ENCODE data around the gene PAF1. TPM values are rescaled to one million over a fixed set of nuclear protein-coding genes. Genes with fewer than 3 reads are reported as not detected.
A peak's percentile ranks its signal among the peaks of the same experiment; 100 is the strongest.

PAF1 gene
- polyA plus RNA-seq, 2 of the 4 experiments (the other 2 are of a cell fraction): 103 to 110 TPM

DNA sequence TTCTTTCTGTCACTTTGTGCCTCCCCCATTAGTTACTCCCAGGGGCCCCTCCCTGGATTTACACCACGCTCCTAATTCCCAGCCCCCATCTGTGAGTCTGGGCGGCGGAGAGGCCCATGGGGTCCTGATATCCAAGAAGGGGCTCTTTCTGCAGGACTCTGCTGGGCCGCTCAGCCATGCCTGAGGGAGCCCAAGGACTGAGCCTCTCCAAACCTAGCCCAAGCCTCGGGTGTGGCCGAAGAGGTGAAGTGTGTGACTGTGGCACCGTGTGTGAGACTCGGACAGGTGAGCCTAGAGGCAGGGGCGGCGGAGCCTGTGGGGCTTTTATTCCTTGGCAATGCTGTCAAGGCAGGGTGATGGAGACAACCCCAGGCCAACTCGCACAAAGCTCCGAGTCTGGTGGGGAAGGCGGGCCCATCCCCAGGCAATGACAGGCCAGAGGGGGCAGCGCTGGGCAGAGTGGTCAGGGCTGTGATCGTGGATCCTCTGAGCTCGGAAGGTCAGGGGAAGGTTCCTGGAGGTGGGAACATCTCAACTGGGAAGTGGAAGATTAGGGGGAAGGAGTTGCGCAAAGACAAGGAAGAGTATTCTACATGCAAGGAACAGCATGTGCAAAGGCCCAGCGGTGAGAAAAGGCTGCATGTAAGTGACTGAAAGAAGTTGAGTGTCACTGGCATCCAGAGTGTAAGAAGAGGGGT, 23.2 kb upstream of the PAF1 start (continued):
- TF ChIP-seq EHMT2 (IDR thresholded peaks at IDR 0.05; ENCODE audit: low read depth) (no peak), EHF (CRISPR knock-in tag; IDR thresholded peaks at IDR 0.05) (no peak), POLR2A (IDR thresholded peaks at IDR 0.05; ENCODE audit: low read length) (no peak), HEYL (CRISPR knock-in tag; IDR thresholded peaks at IDR 0.05) (no peak), CHD4 (IDR thresholded peaks at IDR 0.05; ENCODE audit: borderline replicate concordance) (no peak), TFCP2L1 (CRISPR knock-in tag; IDR thresholded peaks at IDR 0.05) (no peak), CBX2 (IDR thresholded peaks at IDR 0.05; ENCODE audit: borderline replicate concordance, low read depth) (no peak), ZC3H11A (IDR thresholded peaks at IDR 0.05) (no peak), BHLHE40 (IDR thresholded peaks at IDR 0.05; ENCODE audit: low read depth, low read length) (0 out of 2 replicates have a peak, but pooled peaks have one; percentile 6), JUN (IDR thresholded peaks at IDR 0.05) (peak in 1 of 2 experiments; percentile 15; a peak in 1 of 5 replicates), CHD2 (IDR thresholded peaks at IDR 0.05; ENCODE audit: low read length, partially characterized antibody) (no peak), NFE2L2 (conservative IDR thresholded peaks at IDR 0.05; ENCODE audit: low read length) (no peak), RCOR1 (IDR thresholded peaks at IDR 0.05; ENCODE audit: low read depth, low read length) (peak; percentile 86; the same call in 1 of the 2 replicates), NR3C1 (IDR thresholded peaks at IDR 0.05) (no peak), CBX8 (IDR thresholded peaks at IDR 0.05) (no peak)
- TF ChIP-seq, protein P1, sequence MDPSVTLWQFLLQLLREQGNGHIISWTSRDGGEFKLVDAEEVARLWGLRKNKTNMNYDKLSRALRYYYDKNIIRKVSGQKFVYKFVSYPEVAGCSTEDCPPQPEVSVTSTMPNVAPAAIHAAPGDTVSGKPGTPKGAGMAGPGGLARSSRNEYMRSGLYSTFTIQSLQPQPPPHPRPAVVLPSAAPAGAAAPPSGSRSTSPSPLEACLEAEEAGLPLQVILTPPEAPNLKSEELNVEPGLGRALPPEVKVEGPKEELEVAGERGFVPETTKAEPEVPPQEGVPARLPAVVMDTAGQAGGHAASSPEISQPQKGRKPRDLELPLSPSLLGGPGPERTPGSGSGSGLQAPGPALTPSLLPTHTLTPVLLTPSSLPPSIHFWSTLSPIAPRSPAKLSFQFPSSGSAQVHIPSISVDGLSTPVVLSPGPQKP (IDR thresholded peaks at IDR 0.05; ENCODE audit: low read depth, low read length): no peak
- TF ChIP-seq, protein P2, sequence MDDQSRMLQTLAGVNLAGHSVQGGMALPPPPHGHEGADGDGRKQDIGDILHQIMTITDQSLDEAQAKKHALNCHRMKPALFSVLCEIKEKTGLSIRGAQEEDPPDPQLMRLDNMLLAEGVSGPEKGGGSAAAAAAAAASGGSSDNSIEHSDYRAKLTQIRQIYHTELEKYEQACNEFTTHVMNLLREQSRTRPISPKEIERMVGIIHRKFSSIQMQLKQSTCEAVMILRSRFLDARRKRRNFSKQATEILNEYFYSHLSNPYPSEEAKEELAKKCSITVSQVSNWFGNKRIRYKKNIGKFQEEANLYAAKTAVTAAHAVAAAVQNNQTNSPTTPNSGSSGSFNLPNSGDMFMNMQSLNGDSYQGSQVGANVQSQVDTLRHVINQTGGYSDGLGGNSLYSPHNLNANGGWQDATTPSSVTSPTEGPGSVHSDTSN (IDR thresholded peaks at IDR 0.05): no peak
- TF ChIP-seq, protein P3, sequence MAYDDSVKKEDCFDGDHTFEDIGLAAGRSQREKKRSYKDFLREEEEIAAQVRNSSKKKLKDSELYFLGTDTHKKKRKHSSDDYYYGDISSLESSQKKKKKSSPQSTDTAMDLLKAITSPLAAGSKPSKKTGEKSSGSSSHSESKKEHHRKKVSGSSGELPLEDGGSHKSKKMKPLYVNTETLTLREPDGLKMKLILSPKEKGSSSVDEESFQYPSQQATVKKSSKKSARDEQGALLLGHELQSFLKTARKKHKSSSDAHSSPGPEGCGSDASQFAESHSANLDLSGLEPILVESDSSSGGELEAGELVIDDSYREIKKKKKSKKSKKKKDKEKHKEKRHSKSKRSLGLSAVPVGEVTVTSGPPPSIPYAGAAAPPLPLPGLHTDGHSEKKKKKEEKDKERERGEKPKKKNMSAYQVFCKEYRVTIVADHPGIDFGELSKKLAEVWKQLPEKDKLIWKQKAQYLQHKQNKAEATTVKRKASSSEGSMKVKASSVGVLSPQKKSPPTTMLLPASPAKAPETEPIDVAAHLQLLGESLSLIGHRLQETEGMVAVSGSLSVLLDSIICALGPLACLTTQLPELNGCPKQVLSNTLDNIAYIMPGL (CRISPR knock-in tag; IDR thresholded peaks at IDR 0.05; ENCODE audit: borderline replicate concordance): no peak
- TF ChIP-seq, protein P4, sequence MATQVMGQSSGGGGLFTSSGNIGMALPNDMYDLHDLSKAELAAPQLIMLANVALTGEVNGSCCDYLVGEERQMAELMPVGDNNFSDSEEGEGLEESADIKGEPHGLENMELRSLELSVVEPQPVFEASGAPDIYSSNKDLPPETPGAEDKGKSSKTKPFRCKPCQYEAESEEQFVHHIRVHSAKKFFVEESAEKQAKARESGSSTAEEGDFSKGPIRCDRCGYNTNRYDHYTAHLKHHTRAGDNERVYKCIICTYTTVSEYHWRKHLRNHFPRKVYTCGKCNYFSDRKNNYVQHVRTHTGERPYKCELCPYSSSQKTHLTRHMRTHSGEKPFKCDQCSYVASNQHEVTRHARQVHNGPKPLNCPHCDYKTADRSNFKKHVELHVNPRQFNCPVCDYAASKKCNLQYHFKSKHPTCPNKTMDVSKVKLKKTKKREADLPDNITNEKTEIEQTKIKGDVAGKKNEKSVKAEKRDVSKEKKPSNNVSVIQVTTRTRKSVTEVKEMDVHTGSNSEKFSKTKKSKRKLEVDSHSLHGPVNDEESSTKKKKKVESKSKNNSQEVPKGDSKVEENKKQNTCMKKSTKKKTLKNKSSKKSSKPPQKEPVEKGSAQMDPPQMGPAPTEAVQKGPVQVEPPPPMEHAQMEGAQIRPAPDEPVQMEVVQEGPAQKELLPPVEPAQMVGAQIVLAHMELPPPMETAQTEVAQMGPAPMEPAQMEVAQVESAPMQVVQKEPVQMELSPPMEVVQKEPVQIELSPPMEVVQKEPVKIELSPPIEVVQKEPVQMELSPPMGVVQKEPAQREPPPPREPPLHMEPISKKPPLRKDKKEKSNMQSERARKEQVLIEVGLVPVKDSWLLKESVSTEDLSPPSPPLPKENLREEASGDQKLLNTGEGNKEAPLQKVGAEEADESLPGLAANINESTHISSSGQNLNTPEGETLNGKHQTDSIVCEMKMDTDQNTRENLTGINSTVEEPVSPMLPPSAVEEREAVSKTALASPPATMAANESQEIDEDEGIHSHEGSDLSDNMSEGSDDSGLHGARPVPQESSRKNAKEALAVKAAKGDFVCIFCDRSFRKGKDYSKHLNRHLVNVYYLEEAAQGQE (IDR thresholded peaks at IDR 0.05): no peak
- TF ChIP-seq, protein P5, sequence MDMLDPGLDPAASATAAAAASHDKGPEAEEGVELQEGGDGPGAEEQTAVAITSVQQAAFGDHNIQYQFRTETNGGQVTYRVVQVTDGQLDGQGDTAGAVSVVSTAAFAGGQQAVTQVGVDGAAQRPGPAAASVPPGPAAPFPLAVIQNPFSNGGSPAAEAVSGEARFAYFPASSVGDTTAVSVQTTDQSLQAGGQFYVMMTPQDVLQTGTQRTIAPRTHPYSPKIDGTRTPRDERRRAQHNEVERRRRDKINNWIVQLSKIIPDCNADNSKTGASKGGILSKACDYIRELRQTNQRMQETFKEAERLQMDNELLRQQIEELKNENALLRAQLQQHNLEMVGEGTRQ (IDR thresholded peaks at IDR 0.05): 0 out of 2 replicates have a peak, but pooled peaks have one; percentile 9
